OCI-LY1 (cell line): ENCODE results near the gene RNFT2.

Experiments
- CTCF ChIP-seq: fragments of 200-600 bp; sonication (generic), shearing (Covaris generic); IDR thresholded peaks from 2 replicates; pipeline ENCODE4 v1.5.1; 2017; ENCODE audit warnings: mild to moderate bottlenecking, antibody characterized with exemption, low read length, moderate library complexity, mixed read lengths
- EZH2 ChIP-seq: fragments of 200-600 bp; sonication (generic), shearing (Covaris generic); IDR thresholded peaks from 2 replicates; pipeline ENCODE4 v1.8.0; 2017; ENCODE audit warnings: borderline replicate concordance, mixed run types, mild to moderate bottlenecking, antibody characterized with exemption, low read length, moderate library complexity, mixed read lengths

- TF ChIP-seq CTCF = no peak
- TF ChIP-seq EZH2 = no peak
Observed at GRCh38 chr12:116761499-116761898, 23.4 kb downstream of the RNFT2 start.
